HFFc6 (cell line): ENCODE measurements around the gene SPATA20. TPM values are rescaled to one million over a fixed set of nuclear protein-coding genes. Genes with fewer than 3 reads are reported as not detected.

Experiments used
- DNase-seq: peaks from one replicate; pipeline ENCODE4 v3.0.0-alpha.2; 2018
- H3K27ac Mint-ChIP-seq: 2 replicates; pipeline ENCODE4 v1.8.0; 2020; ENCODE audit warnings: mild to moderate bottlenecking, mixed read lengths
- H3K27me3 Mint-ChIP-seq: 2 replicates; pipeline ENCODE4 v1.8.0; 2021; ENCODE audit warnings: mild to moderate bottlenecking, moderate library complexity, mixed read lengths; ENCODE audit not compliant: insufficient read depth
- H3K36me3 Mint-ChIP-seq: 2 replicates; pipeline ENCODE4 v1.8.0; 2021; ENCODE audit warnings: low read depth, mixed read lengths
- H3K4me1 Mint-ChIP-seq: 2 replicates; pipeline ENCODE4 v1.8.0; 2020; ENCODE audit warnings: low read depth, mixed read lengths
- H3K4me3 Mint-ChIP-seq: 2 replicates; pipeline ENCODE4 v1.8.0; 2020; ENCODE audit warnings: mild to moderate bottlenecking, moderate library complexity, mixed read lengths
- H3K9me3 Mint-ChIP-seq: 2 replicates; pipeline ENCODE4 v1.8.0; 2020; ENCODE audit warnings: mild to moderate bottlenecking, mixed read lengths
- CTCF ChIP-seq: fragments of 200-600 bp; sonication (generic); IDR thresholded peaks from 2 replicates; pipeline ENCODE4 v1.5.0; 2021; ENCODE audit warnings: antibody characterized with exemption, mild to moderate bottlenecking
- total RNA-seq, 6 experiments: library from RNA; stranded (reverse); fragmentation: NEBNext Ultra II Directional; extraction: Animal tissue kit (Norgen Biotek cat#: 25700); gene quantifications; 2 replicates in 1 of 6; 3 replicates in 5 of 6; pipeline ENCODE4 v1.2.3, GENCODE V29; 2021

Gene SPATA20
- total RNA-seq, 6 experiments from 2014 or later, result 53.4 to 71.2 (median 62.6) TPM

GRCh38 chr17:50541716-50542688, 5.0 kb upstream of the SPATA20 start:
- peak overlapping the region; percentile 84 for H3K4me3 Mint-ChIP-seq
- DNase-seq, result peak; percentile 55
- no peaks in the 10 kb centered on the region for H3K36me3 Mint-ChIP-seq
- peaks cover 34% of the 10 kb centered on the region for H3K4me1 Mint-ChIP-seq
- TF ChIP-seq CTCF, result peak; percentile 61
- no peaks in the 10 kb centered on the region for H3K9me3 Mint-ChIP-seq
- H3K27ac Mint-ChIP-seq, result peak overlapping the region; percentile 65
- peaks cover 4% of the 10 kb centered on the region for H3K27me3 Mint-ChIP-seq

GRCh38 chr17:50542795-50543774, 3.9 kb upstream of the SPATA20 start:
- TF ChIP-seq CTCF, result no peak
- DNase-seq, result no peak
- H3K27ac Mint-ChIP-seq, result peak overlapping the region; percentile 42; the same call in 1 of the 2 replicates
- H3K27me3 Mint-ChIP-seq, result peaks cover 4% of the 10 kb centered on the region
- peak overlapping the region; percentile 84 for H3K4me3 Mint-ChIP-seq
- no peaks in the 10 kb centered on the region for H3K36me3 Mint-ChIP-seq
- H3K9me3 Mint-ChIP-seq, result no peaks in the 10 kb centered on the region
- H3K4me1 Mint-ChIP-seq, result peaks cover 41% of the 10 kb centered on the region

GRCh38 chr17:50544516-50544915, 2.5 kb upstream of the SPATA20 start:
- DNase-seq, result no peak
- Mint-ChIP-seq H3K36me3 (no peaks in the 10 kb centered on the region), H3K27me3 (peaks cover 4% of the 10 kb centered on the region), H3K9me3 (no peaks in the 10 kb centered on the region), H3K4me3 (no peak overlapping the region), H3K4me1 (peaks cover 42% of the 10 kb centered on the region), H3K27ac (no peak overlapping the region)
- TF ChIP-seq CTCF, result no peak

GRCh38 chr17:50545311-50545710, 1.7 kb upstream of the SPATA20 start:
- Mint-ChIP-seq H3K36me3 (no peaks in the 10 kb centered on the region), H3K4me3 (no peak overlapping the region), H3K27ac (no peak overlapping the region), H3K9me3 (no peaks in the 10 kb centered on the region), H3K27me3 (peaks cover 4% of the 10 kb centered on the region), H3K4me1 (peaks cover 42% of the 10 kb centered on the region)
- DNase-seq, result no peak
- no peak for TF ChIP-seq CTCF

- Mint-ChIP-seq H3K36me3 (no peaks in the 10 kb centered on the region), H3K4me1 (peaks cover 37% of the 10 kb centered on the region), H3K27ac (no peak overlapping the region), H3K4me3 (peak overlapping the region; percentile 52; the same call in 1 of the 2 replicates), H3K9me3 (no peaks in the 10 kb centered on the region), H3K27me3 (peaks cover 4% of the 10 kb centered on the region)
- no peak for DNase-seq
- TF ChIP-seq CTCF, result no peak
Observed at GRCh38 chr17:50546701-50547034, 306 bp upstream of the SPATA20 start.
